GM12892 (cell line): ENCODE results near the gene FAM107A.

Experiments
- POLR2A ChIP-seq: IDR thresholded peaks from 2 replicates; pipeline ENCODE4 v1.6.1; 2011; ENCODE audit warnings: low read depth, low read length, control low read depth
- POLR2AphosphoS5 ChIP-seq: IDR thresholded peaks from 2 replicates; pipeline ENCODE4 v1.6.1; 2011; ENCODE audit warnings: low read depth, low read length, control low read depth

DNA sequence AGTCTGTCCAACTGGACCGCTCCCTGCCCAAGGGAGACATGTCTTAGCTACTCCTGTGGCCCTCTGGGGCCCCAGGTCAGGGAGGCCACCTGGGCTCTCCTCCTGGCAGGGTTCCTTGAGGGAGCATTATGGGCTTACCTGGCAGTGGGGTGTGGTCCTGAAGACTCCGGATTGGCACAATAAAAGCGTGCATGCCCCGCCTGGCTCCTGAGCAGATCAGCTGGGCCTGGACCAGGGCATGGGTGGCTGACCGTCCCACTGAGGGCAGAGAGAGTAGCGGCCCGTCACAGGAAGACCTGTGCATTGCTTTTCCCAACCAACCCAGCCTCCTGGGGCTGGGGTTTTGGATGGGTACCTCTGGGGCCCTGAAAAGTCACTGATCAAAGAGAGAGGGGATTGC is 45.6 kb downstream of the FAM107A start:
- TF ChIP-seq POLR2AphosphoS5 (no peak), POLR2A (no peak)
